WTC11 (cell line): Measurements from ENCODE around the gene BRI3BP. TPM values are rescaled to one million over a fixed set of nuclear protein-coding genes. Genes with fewer than 3 reads are reported as not detected.

Experiments
- ATAC-seq: fragments of 200-7000 bp; cut with Tn5 transposase; 2 replicates; pipeline ENCODE4 v1.10.0; 2021; ENCODE audit warnings: mild to moderate bottlenecking, moderate library complexity
- CTCF ChIA-PET: fragments of 300-600 bp; sonication (Branson Sonifier 250); formaldehyde crosslinking; loops from one replicate; lab custom pipeline; 2021; ENCODE audit warnings: antibody characterized with exemption; lab: Charles Lee
- POLR2A ChIA-PET: fragments of 350-600 bp; sonication (Branson Sonifier 250); formaldehyde crosslinking; loops from one replicate; lab custom pipeline; 2021; ENCODE audit warnings: antibody characterized with exemption; lab: Charles Lee
- DNase-seq: peaks from one replicate; pipeline ENCODE4 v3.0.0; 2021; ENCODE audit warnings: low spot score
- H3K27ac Mint-ChIP-seq: 2 replicates; pipeline ENCODE4 v1.8.0; 2021; ENCODE audit warnings: mixed read lengths
- H3K27me3 Mint-ChIP-seq: 2 replicates; pipeline ENCODE4 v1.8.0; 2021; ENCODE audit warnings: low read depth, mild to moderate bottlenecking, moderate library complexity, mixed read lengths
- H3K36me3 Mint-ChIP-seq: 2 replicates; pipeline ENCODE4 v1.8.0; 2021; ENCODE audit warnings: mixed read lengths
- H3K4me1 Mint-ChIP-seq: 2 replicates; pipeline ENCODE4 v1.8.0; 2022; ENCODE audit warnings: mixed read lengths
- H3K4me3 Mint-ChIP-seq: 2 replicates; pipeline ENCODE4 v1.8.0; 2021; ENCODE audit warnings: mild to moderate bottlenecking, moderate library complexity, mixed read lengths
- H3K9me3 Mint-ChIP-seq: 2 replicates; pipeline ENCODE4 v1.8.0; 2021; ENCODE audit warnings: mixed read lengths
- ATF1 ChIP-seq: sonication (generic); formaldehyde crosslinking; IDR thresholded peaks from 2 replicates; pipeline ENCODE4 v1.8.1; 2023; ENCODE audit warnings: mild to moderate bottlenecking, moderate library complexity, missing genetic modification reagents
- ATF6 ChIP-seq: sonication (generic); formaldehyde crosslinking; IDR thresholded peaks from 2 replicates; pipeline ENCODE4 v1.8.1; 2023; ENCODE audit warnings: mild to moderate bottlenecking, missing genetic modification reagents
- CDX4 ChIP-seq: fragments of 250-450 bp; sonication (Bioruptor Pico); IDR thresholded peaks from 2 replicates; pipeline ENCODE4 v1.9.0; 2021; ENCODE audit warnings: moderate library complexity, mild to moderate bottlenecking, inconsistent platforms, borderline replicate concordance
- E2F4 ChIP-seq: sonication (generic); formaldehyde crosslinking; IDR thresholded peaks from 2 replicates; pipeline ENCODE4 v1.8.1; 2022; ENCODE audit warnings: low read depth, mild to moderate bottlenecking, moderate library complexity, missing genetic modification reagents, borderline replicate concordance
- E2F5 ChIP-seq: sonication (generic); formaldehyde crosslinking; IDR thresholded peaks from 2 replicates; pipeline ENCODE4 v1.8.1; 2022; ENCODE audit warnings: mild to moderate bottlenecking, moderate library complexity, missing genetic modification reagents
- EMX1 ChIP-seq: fragments of 250-450 bp; sonication (Bioruptor Pico); IDR thresholded peaks from 2 replicates; pipeline ENCODE4 v1.8.0; 2021; ENCODE audit warnings: mild to moderate bottlenecking
- FOXK1 ChIP-seq: sonication (generic); formaldehyde crosslinking; IDR thresholded peaks from 2 replicates; pipeline ENCODE4 v1.8.0; 2022; ENCODE audit warnings: mild to moderate bottlenecking, moderate library complexity, missing genetic modification reagents
- IRF2 ChIP-seq: sonication (generic); formaldehyde crosslinking; IDR thresholded peaks from 2 replicates; pipeline ENCODE4 v1.8.0; 2022; ENCODE audit warnings: low read depth, missing genetic modification reagents, borderline replicate concordance
- JAZF1 ChIP-seq: fragments of 250-450 bp; sonication (Bioruptor Pico); IDR thresholded peaks from 2 replicates; pipeline ENCODE4 v1.9.0; 2021; ENCODE audit warnings: moderate library complexity, mild to moderate bottlenecking, inconsistent platforms
- MAX ChIP-seq: sonication (generic); formaldehyde crosslinking; IDR thresholded peaks from 2 replicates; pipeline ENCODE4 v1.8.0; 2022; ENCODE audit warnings: mild to moderate bottlenecking, missing genetic modification reagents
- NFYB ChIP-seq: sonication (generic); formaldehyde crosslinking; conservative IDR thresholded peaks from 2 replicates; pipeline ENCODE4 v1.8.0; 2022; ENCODE audit warnings: low read depth, missing genetic modification reagents
- NR1H2 ChIP-seq: sonication (generic); formaldehyde crosslinking; IDR thresholded peaks from 2 replicates; pipeline ENCODE4 v1.9.0; 2021; ENCODE audit warnings: mild to moderate bottlenecking, moderate library complexity, missing genetic modification reagents
- OVOL2 ChIP-seq: fragments of 250-450 bp; sonication (Bioruptor Pico); IDR thresholded peaks from 2 replicates; pipeline ENCODE4 v1.9.0; 2021; ENCODE audit warnings: mild to moderate bottlenecking, borderline replicate concordance
- PRRX2 ChIP-seq: fragments of 250-450 bp; sonication (Bioruptor Pico); IDR thresholded peaks from 2 replicates; pipeline ENCODE4 v1.8.0; 2021; ENCODE audit warnings: mild to moderate bottlenecking
- SMAD3 ChIP-seq: sonication (generic); formaldehyde crosslinking; IDR thresholded peaks from 2 replicates; pipeline ENCODE4 v1.8.0; 2022; ENCODE audit warnings: missing genetic modification reagents, mild to moderate bottlenecking, borderline replicate concordance
- SOX15 ChIP-seq: fragments of 250-450 bp; sonication (Bioruptor Pico); IDR thresholded peaks from 2 replicates; pipeline ENCODE4 v1.9.0; 2021; ENCODE audit warnings: mild to moderate bottlenecking
- SP1 ChIP-seq: sonication (generic); formaldehyde crosslinking; conservative IDR thresholded peaks from 2 replicates; pipeline ENCODE4 v1.8.1; 2022; ENCODE audit warnings: missing genetic modification reagents
- USF2 ChIP-seq: sonication (generic); formaldehyde crosslinking; IDR thresholded peaks from 2 replicates; pipeline ENCODE4 v1.8.1; 2023; ENCODE audit warnings: mild to moderate bottlenecking, missing genetic modification reagents, moderate library complexity
- ZMAT4 ChIP-seq: fragments of 250-450 bp; sonication (Bioruptor Pico); IDR thresholded peaks from 2 replicates; pipeline ENCODE4 v1.9.0; 2021; ENCODE audit warnings: mild to moderate bottlenecking
- ZNF317 ChIP-seq: sonication (generic); formaldehyde crosslinking; IDR thresholded peaks from 2 replicates; pipeline ENCODE4 v1.8.1; 2023; ENCODE audit warnings: low read depth, mild to moderate bottlenecking, moderate library complexity, missing genetic modification reagents, borderline replicate concordance
- ZNF423 ChIP-seq: fragments of 250-450 bp; sonication (Bioruptor Pico); IDR thresholded peaks from 2 replicates; pipeline ENCODE4 v2.1.2; 2022; ENCODE audit warnings: mild to moderate bottlenecking, moderate library complexity
- total RNA-seq: library from RNA; stranded (reverse); gene quantifications from 3 replicates; pipeline ENCODE4 v1.2.3, GENCODE V29; 2021

The BRI3BP gene
- total RNA-seq, 1 experiment from 2014 or later: 11.9 TPM

- no peak for TF ChIP-seq SOX15
Observed at GRCh38 chr12:124949779-124950728, 43.4 kb upstream of the BRI3BP start (continued).

- no peak for DNase-seq
- H3K27me3 Mint-ChIP-seq: no peaks in the 10 kb centered on the region
- H3K4me3 Mint-ChIP-seq: no peak overlapping the region
- ChIA-PET POLR2A (no interaction called here), CTCF (interaction anchor here (0.8 kb wide), 1 partner anchor 12 kb away, joined by 3 read pairs; no protein-coding TSS in a partner anchor)
- H3K4me1 Mint-ChIP-seq: no peaks in the 10 kb centered on the region
- peaks cover 48% of the 10 kb centered on the region for H3K36me3 Mint-ChIP-seq
- no peak for TF ChIP-seq NFYB
- TF ChIP-seq MAX (CRISPR knock-in tag): no peak
- TF ChIP-seq IRF2: no peak
- no peak for TF ChIP-seq E2F4
- no peak for TF ChIP-seq ZNF317
- TF ChIP-seq OVOL2 (CRISPR knock-in tag): no peak
- TF ChIP-seq SP1: no peak
- no peak for TF ChIP-seq EMX1 (CRISPR knock-in tag)
- no peak for TF ChIP-seq NR1H2 (CRISPR knock-in tag)
- TF ChIP-seq JAZF1 (CRISPR knock-in tag): no peak
- no peak for TF ChIP-seq ZNF423
- TF ChIP-seq PRRX2 (CRISPR knock-in tag): no peak
- TF ChIP-seq ATF1 (CRISPR knock-in tag): no peak
- TF ChIP-seq CDX4 (CRISPR knock-in tag): no peak
- no peak for TF ChIP-seq SMAD3 (CRISPR knock-in tag)
- TF ChIP-seq USF2 (CRISPR knock-in tag): no peak
- TF ChIP-seq E2F5 (CRISPR knock-in tag): no peak
- no peak for TF ChIP-seq FOXK1 (CRISPR knock-in tag)
- TF ChIP-seq ZMAT4 (CRISPR knock-in tag): no peak
- no peak for TF ChIP-seq ATF6 (CRISPR knock-in tag)
- TF ChIP-seq, all 79 proteins: peak for 0
- Mint-ChIP-seq H3K9me3 (no peaks in the 10 kb centered on the region), H3K27ac (no peak overlapping the region)
- ATAC-seq: no peak
Observed at GRCh38 chr12:124952295-124952694, 41.1 kb upstream of the BRI3BP start.
